Transverse colon (tissue), 4 donors: ENCODE data around the gene KCNMB1. TPM values are rescaled to one million over a fixed set of nuclear protein-coding genes. Genes with fewer than 3 reads are reported as not detected.

Experiments used
- DNase-seq: peaks from one replicate; pipeline ENCODE4 v3.0.0-alpha.2; 2019
- H3K27ac ChIP-seq, 4 donors: fragments of 200-600 bp; sonication (generic); 2 replicates each; pipeline ENCODE4 v1.5.1; 2016 to 2018; ENCODE audit warnings: inconsistent platforms in 4 of 4
- H3K27me3 ChIP-seq: fragments of 200-600 bp; sonication (generic); 2 replicates; pipeline ENCODE4 v1.5.1; 2017; ENCODE audit warnings: inconsistent platforms
- H3K36me3 ChIP-seq, 4 donors: fragments of 200-600 bp; sonication (generic); 2 replicates each; pipeline ENCODE4 v1.5.1; 2017 to 2019; ENCODE audit warnings: inconsistent platforms in 4 of 4
- H3K4me1 ChIP-seq, 4 donors: fragments of 200-600 bp; sonication (generic); 2 replicates each; pipeline ENCODE4 v1.5.1; 2017 to 2020; ENCODE audit warnings: inconsistent platforms in 4 of 4
- H3K4me3 ChIP-seq, 4 donors: fragments of 200-600 bp; sonication (generic); 1 replicate in 1 of 4; 2 replicates in 3 of 4; pipeline versions ENCODE4 v1.5.1 to v1.6.1; 2017 to 2019; ENCODE audit warnings: inconsistent platforms in 4 of 4
- H3K9me3 ChIP-seq, 2 donors: fragments of 200-600 bp; sonication (generic); 2 replicates each; pipeline ENCODE4 v1.5.1; 2017 to 2019; ENCODE audit warnings: inconsistent platforms in 2 of 2
- CTCF ChIP-seq, 5 experiments: fragments of 200-600 bp in 3 of 5; fragments of 450-650 bp in 2 of 5; sonication (generic) in 3 of 5; IDR thresholded peaks; 1 replicate in 2 of 5; 2 replicates in 3 of 5; pipeline ENCODE4 v1.5.1; 2016 to 2017; ENCODE audit warnings: antibody characterized with exemption in 5 of 5, inconsistent platforms in 3 of 5, mild to moderate bottlenecking in 2 of 5, moderate library complexity in 1 of 5
- EP300 ChIP-seq: sonication (generic); formaldehyde crosslinking; IDR thresholded peaks from one replicate; pipeline ENCODE4 v1.6.1; 2017; ENCODE audit warnings: antibody characterized with exemption, low read depth
- POLR2A ChIP-seq: fragments of 450-650 bp; IDR thresholded peaks from one replicate; pipeline ENCODE4 v1.6.1; 2016; ENCODE audit warnings: antibody characterized with exemption, mild to moderate bottlenecking, moderate library complexity
- POLR2AphosphoS5 ChIP-seq, 3 donors: sonication (generic); formaldehyde crosslinking; IDR thresholded peaks; one replicate each; pipeline ENCODE4 v1.6.1; 2016; ENCODE audit warnings: antibody characterized with exemption in 3 of 3
- WGBS, 2 donors: methylation state at CpG; one replicate each; pipeline ENCODE4 v1.1.5; 2018; ENCODE audit warnings: low coverage in 1 of 2; 5-methylcytosine and 5-hydroxymethylcytosine counted together
- in situ Hi-C, 4 donors: fragments of 200-750 bp; cut with MboI; loops; one replicate each; pipeline versions ENCODE4 v1.15.0 to v1.15.1; 2017; ENCODE audit warnings: low sequenced_read_pairs in 3 of 4, low pct_ligation_motif_present in 1 of 4, low pct_unique_long_range_greater_than_20kb in 1 of 4
- intact Hi-C: fragments of 100-400 bp; cut with DNase I; formaldehyde crosslinking; loops from one replicate; pipeline ENCODE4 v1.15.1; 2023; ENCODE audit warnings: low total_unique reads
- total RNA-seq, 4 donors: library from RNA; depleted of rRNA; stranded (reverse); fragments of >200 nt; gene quantifications; one replicate each; pipeline ENCODE4 v1.1.0, GENCODE V29; 2016

The KCNMB1 gene
- total RNA-seq, 4 donors from 2014 or later: 6.0 to 17.2 (median 8.0) TPM

- intact Hi-C loops (no loop called here), in situ Hi-C loops (loop anchor here in 3 of 4 donors (10.0 to 25.0 kb wide), 2 partner anchors 156 to 194 kb away; no protein-coding TSS in a partner anchor)
- Histone ChIP-seq H3K4me1 (peaks cover 0 to 6% (median 0%) of the 10 kb centered on the region in 4 donors), H3K27me3 (no peaks in the 10 kb centered on the region), H3K36me3 (no peaks in the 10 kb centered on the region), H3K27ac (no peak overlapping the region), H3K9me3 (no peaks in the 10 kb centered on the region), H3K4me3 (no peak overlapping the region)
- no peak for DNase-seq
- TF ChIP-seq POLR2A (no peak), EP300 (no peak), CTCF (IDR thresholded peaks at IDR 0.05) (no peak), POLR2AphosphoS5 (IDR thresholded peaks at IDR 0.05) (no peak)
- WGBS, 2 donors: 65 to 72% methylated on average over 8 of the region's 8 CpGs
Observed at GRCh38 chr5:170418736-170419135, 29.6 kb upstream of the KCNMB1 start.

GRCh38 chr5:170416526-170416925, 27.4 kb upstream of the KCNMB1 start:
- Histone ChIP-seq H3K4me3 (no peak overlapping the region), H3K27me3 (no peaks in the 10 kb centered on the region), H3K36me3 (no peaks in the 10 kb centered on the region), H3K9me3 (no peaks in the 10 kb centered on the region), H3K4me1 (peaks cover 0 to 6% (median 0%) of the 10 kb centered on the region in 4 donors), H3K27ac (no peak overlapping the region)
- in situ Hi-C loops: loop anchor here in 3 of 4 donors (10.0 to 25.0 kb wide), 2 partner anchors 154 to 192 kb away; no protein-coding TSS in a partner anchor
- TF ChIP-seq EP300: no peak
- no peak for TF ChIP-seq CTCF (IDR thresholded peaks at IDR 0.05)
- no peak for TF ChIP-seq POLR2A
- TF ChIP-seq POLR2AphosphoS5 (IDR thresholded peaks at IDR 0.05): no peak
- 50 to 76% methylated on average over 2 to 4 of the region's 4 CpGs for WGBS, 2 donors
- intact Hi-C loops: loop anchor here (2.0 kb wide), 1 partner anchor 150 kb away; no protein-coding TSS in a partner anchor
- no peak for DNase-seq

GRCh38 chr5:170414786-170415185, 25.6 kb upstream of the KCNMB1 start:
- in situ Hi-C loops: loop anchor here in 3 of 4 donors (10.0 to 25.0 kb wide), 2 partner anchors 152 to 190 kb away; no protein-coding TSS in a partner anchor

GRCh38 chr5:170413897-170414296, 24.7 kb upstream of the KCNMB1 start:
- no peaks in the 10 kb centered on the region for H3K36me3 ChIP-seq
- intact Hi-C loops: loop anchor here (5.0 kb wide), 1 partner anchor 932 kb away; no protein-coding TSS in a partner anchor
- H3K27me3 ChIP-seq: no peaks in the 10 kb centered on the region
- H3K4me1 ChIP-seq: no peaks in the 10 kb centered on the region
- in situ Hi-C loops: loop anchor here in 3 of 4 donors (10.0 to 25.0 kb wide), 2 partner anchors 152 to 189 kb away; no protein-coding TSS in a partner anchor
- H3K27ac ChIP-seq: no peak overlapping the region
- DNase-seq: no peak
- H3K4me3 ChIP-seq: no peak overlapping the region
- no peaks in the 10 kb centered on the region for H3K9me3 ChIP-seq
- WGBS, 2 donors: 72 to 94% methylated on average over 2 to 3 of the region's 3 CpGs
- no peak for TF ChIP-seq EP300

More at GRCh38 chr5:170414786-170415185, 25.6 kb upstream of the KCNMB1 start:
- Histone ChIP-seq H3K4me1 (no peaks in the 10 kb centered on the region), H3K27ac (no peak overlapping the region), H3K9me3 (no peaks in the 10 kb centered on the region), H3K27me3 (no peaks in the 10 kb centered on the region), H3K4me3 (no peak overlapping the region), H3K36me3 (no peaks in the 10 kb centered on the region)
- WGBS, 2 donors: 90 to 91% methylated on average over 5 to 6 of the region's 6 CpGs
- intact Hi-C loops: loop anchor here (5.0 kb wide), 1 partner anchor 932 kb away; no protein-coding TSS in a partner anchor
- no peak for DNase-seq
- no peak for TF ChIP-seq POLR2AphosphoS5 (IDR thresholded peaks at IDR 0.05)
- TF ChIP-seq CTCF (IDR thresholded peaks at IDR 0.05): no peak
- TF ChIP-seq EP300: no peak
- no peak for TF ChIP-seq POLR2A
